B cell (primary cell): ENCODE results near the gene DNPH1. TPM values are rescaled to one million over a fixed set of nuclear protein-coding genes. Genes with fewer than 3 reads are reported as not detected.

ENCODE experiments used
- ATAC-seq: fragments of 200-7000 bp; cut with Tn5 transposase; one replicate; pipeline ENCODE4 v1.10.0; 2021; ENCODE audit warnings: low read depth, mild to moderate bottlenecking, moderate number of reproducible peaks, moderate library complexity
- CTCF ChIA-PET: fragments of 350-600 bp; sonication (Branson Sonifier 250); formaldehyde crosslinking; loops from one replicate; lab custom pipeline; 2021; ENCODE audit warnings: antibody characterized with exemption, inconsistent platforms; lab: Charles Lee
- POLR2A ChIA-PET: fragments of 350-600 bp; sonication (Branson Sonifier 250); formaldehyde crosslinking; loops from one replicate; lab custom pipeline; 2021; ENCODE audit warnings: antibody characterized with exemption; lab: Charles Lee
- DNase-seq: peaks from one replicate; pipeline ENCODE4 v3.0.0; 2013
- H2AFZ ChIP-seq: 2 replicates; pipeline ENCODE4 v1.6.1; 2012; ENCODE audit warnings: mild to moderate bottlenecking, low read depth, low read length; ENCODE audit not compliant: insufficient read depth, poor library complexity, severe bottlenecking
- H3K27ac ChIP-seq, 2 donors: 1 replicate in 1 of 2; 2 replicates in 1 of 2; pipeline ENCODE4 v1.5.1; 2012 to 2013; ENCODE audit warnings: low read length in 2 of 2, mild to moderate bottlenecking in 2 of 2, moderate library complexity in 1 of 2
- H3K27me3 ChIP-seq, 4 experiments: fragments of 200-600 bp in 1 of 4; sonication (generic) in 1 of 4; replicated peaks in 1 of 4; 1 replicate in 2 of 4; 2 replicates in 2 of 4; pipeline versions ENCODE4 v1.6.1 to v1.7.0; 2013 to 2016; ENCODE audit warnings: low read length in 3 of 4, mild to moderate bottlenecking in 2 of 4, mixed read lengths in 1 of 4, moderate library complexity in 1 of 4; ENCODE audit not compliant: insufficient read depth in 4 of 4, control insufficient read depth in 3 of 4; ENCODE audit errors: control extremely low read depth in 1 of 4
- H3K36me3 ChIP-seq, 2 experiments: replicated peaks in 1 of 2; 1 replicate in 1 of 2; 2 replicates in 1 of 2; pipeline versions ENCODE4 v1.6.1 to v1.7.1; 2013; ENCODE audit warnings: low read length in 1 of 2; ENCODE audit not compliant: insufficient read depth in 2 of 2, control insufficient read depth in 1 of 2; ENCODE audit errors: control extremely low read depth in 1 of 2, extremely low read depth in 1 of 2
- H3K4me1 ChIP-seq, 2 donors: fragments of 200-600 bp in 1 of 2; sonication (generic) in 1 of 2; 1 replicate in 1 of 2; 2 replicates in 1 of 2; pipeline versions ENCODE4 v1.5.1 to v1.6.1; 2013 to 2017; ENCODE audit warnings: low read length in 2 of 2; ENCODE audit not compliant: control insufficient read depth in 2 of 2, insufficient read depth in 2 of 2
- H3K4me2 ChIP-seq: replicated peaks from 2 replicates; pipeline ENCODE3; 2012; ENCODE audit warnings: mild to moderate bottlenecking, low read depth, low read length; ENCODE audit not compliant: poor library complexity, severe bottlenecking
- H3K4me3 ChIP-seq, 5 experiments: fragments of 200-600 bp in 1 of 5; sonication (generic) in 1 of 5; 1 replicate in 3 of 5; 2 replicates in 2 of 5; pipeline versions ENCODE4 v1.5.1 to v1.7.0; 2011 to 2016; ENCODE audit warnings: low read length in 4 of 5, mild to moderate bottlenecking in 4 of 5, low read depth in 2 of 5, control low read depth in 1 of 5, moderate library complexity in 1 of 5; ENCODE audit not compliant: insufficient read depth in 1 of 5; ENCODE audit errors: control extremely low read depth in 1 of 5, extremely low read depth in 1 of 5
- H3K79me2 ChIP-seq: fragments of 200-600 bp; sonication (generic); one replicate; pipeline ENCODE4 v1.6.0; 2016; ENCODE audit warnings: low read length; ENCODE audit not compliant: control insufficient read depth, insufficient read depth
- H3K9ac ChIP-seq: fragments of 200-600 bp; sonication (generic); 2 replicates; pipeline ENCODE4 v1.6.1; 2017; ENCODE audit warnings: mild to moderate bottlenecking, low read length, moderate library complexity
- H3K9me3 ChIP-seq, 3 donors: one replicate each; pipeline versions ENCODE4 v1.6.1 to v1.7.1; 2013; ENCODE audit warnings: low read length in 2 of 3; ENCODE audit not compliant: control insufficient read depth in 2 of 3, insufficient read depth in 1 of 3; ENCODE audit errors: control extremely low read depth in 1 of 3
- H4K20me1 ChIP-seq: 2 replicates; pipeline ENCODE4 v1.6.0; 2012; ENCODE audit warnings: mild to moderate bottlenecking, low read length; ENCODE audit not compliant: insufficient read depth, control insufficient read depth, poor library complexity, severe bottlenecking
- H3K27ac Mint-ChIP-seq: one replicate; pipeline ENCODE4 v1.8.0; 2021; ENCODE audit warnings: mixed read lengths
- H3K27me3 Mint-ChIP-seq: one replicate; pipeline ENCODE4 v1.8.0; 2021; ENCODE audit warnings: mixed read lengths
- H3K4me1 Mint-ChIP-seq: one replicate; pipeline ENCODE4 v1.8.0; 2021; ENCODE audit warnings: mixed read lengths
- H3K4me3 Mint-ChIP-seq: one replicate; pipeline ENCODE4 v1.8.0; 2021; ENCODE audit warnings: mixed read lengths
- H3K9me3 Mint-ChIP-seq: one replicate; pipeline ENCODE4 v1.8.0; 2022; ENCODE audit warnings: mixed read lengths; ENCODE audit not compliant: insufficient read depth
- CTCF ChIP-seq: fragments of 200-600 bp; IDR thresholded peaks from one replicate; pipeline ENCODE4 v1.8.0; 2022; ENCODE audit warnings: antibody characterized with exemption, mild to moderate bottlenecking
- EZH2 ChIP-seq: IDR thresholded peaks from 2 replicates; pipeline ENCODE4 v1.6.1; 2012; ENCODE audit warnings: borderline replicate concordance, low read depth, mild to moderate bottlenecking, moderate library complexity, low read length; ENCODE audit not compliant: insufficient read depth, poor library complexity, severe bottlenecking
- WGBS: methylation state at CpG from one replicate; pipeline ENCODE4 v1.1.5; 2013; ENCODE audit warnings: missing lambda C conversion rate; ENCODE audit not compliant: insufficient coverage; 5-methylcytosine and 5-hydroxymethylcytosine counted together
- intact Hi-C: fragments of 100-400 bp; cut with micrococcal nuclease; formaldehyde crosslinking; loops from one replicate; pipeline ENCODE4 v1.10.0; 2022
- polyA plus RNA-seq: library from polyadenylated mRNA; depleted of rRNA; stranded (reverse); fragments of >200 nt; gene quantifications from 2 replicates; pipeline ENCODE4 v1.2.3, GENCODE V29; 2012
- total RNA-seq, 2 donors: library from RNA; stranded (reverse); fragments of 120-200 nt in 1 of 2; gene quantifications; 1 replicate in 1 of 2; 2 replicates in 1 of 2; pipeline versions ENCODE4 v1.2.3 to v1.2.4, GENCODE V29; 2013 to 2022

Gene DNPH1
- total and polyA plus RNA-seq, 2 donors (not counting 1 experiment from before 2014, with no cell fraction given) = 29.0 to 52.8 TPM

- Mint-ChIP-seq H3K4me3 (no peak overlapping the region), H3K27ac (no peak overlapping the region), H3K9me3 (no peaks in the 10 kb centered on the region), H3K27me3 (no peaks in the 10 kb centered on the region), H3K4me1 (no peaks in the 10 kb centered on the region)
- no peak overlapping the region for H3K4me3 ChIP-seq
- H3K9ac ChIP-seq = no peak overlapping the region
- DNase-seq (no peak), ATAC-seq (no peak)
- no peaks in the 10 kb centered on the region for H3K9me3 ChIP-seq
- no peaks in the 10 kb centered on the region for H3K4me1 ChIP-seq
- ChIA-PET POLR2A (no interaction called here), CTCF (no interaction called here)
- H3K79me2 ChIP-seq = no peaks in the 10 kb centered on the region
- WGBS = 95% methylated on average over 13 of the region's 17 CpGs
- no peaks in the 10 kb centered on the region for H3K27me3 ChIP-seq
- intact Hi-C loops = no loop called here
- H4K20me1 ChIP-seq = no peaks in the 10 kb centered on the region
- H3K27ac ChIP-seq = no peak overlapping the region
- no peak for TF ChIP-seq EZH2
- no peak for TF ChIP-seq CTCF
- peaks cover 0 to 36% of the 10 kb centered on the region in 2 experiments for H3K36me3 ChIP-seq
- no peak overlapping the region for H3K4me2 ChIP-seq
- no peak overlapping the region for H2AFZ ChIP-seq
These were observed 26.1 kb downstream of the DNPH1 start for GRCh38 chr6:43203029-43203717.

GRCh38 chr6:43202451-43202850 is 26.8 kb downstream of the DNPH1 start:
- Mint-ChIP-seq H3K27me3 (no peaks in the 10 kb centered on the region), H3K4me1 (no peaks in the 10 kb centered on the region), H3K9me3 (no peaks in the 10 kb centered on the region), H3K4me3 (no peak overlapping the region), H3K27ac (no peak overlapping the region)
- Histone ChIP-seq H3K79me2 (no peaks in the 10 kb centered on the region), H3K36me3 (peaks cover 0 to 41% of the 10 kb centered on the region in 2 experiments), H3K9ac (no peak overlapping the region), H3K9me3 (no peaks in the 10 kb centered on the region), H3K27me3 (no peaks in the 10 kb centered on the region), H3K4me3 (no peak overlapping the region), H2AFZ (no peak overlapping the region), H3K27ac (no peak overlapping the region), H4K20me1 (no peaks in the 10 kb centered on the region), H3K4me2 (no peak overlapping the region), H3K4me1 (no peaks in the 10 kb centered on the region)
- ChIA-PET POLR2A (no interaction called here), CTCF (no interaction called here)
- TF ChIP-seq EZH2 (no peak), CTCF (no peak)
- intact Hi-C loops = no loop called here
- 92% methylated on average over 2 of the region's 5 CpGs for WGBS
- ATAC-seq = no peak
- no peak for DNase-seq
